Right lobe of liver (tissue), 6 donors: ENCODE results near the gene DCAF5. TPM values are rescaled to one million over a fixed set of nuclear protein-coding genes. Genes with fewer than 3 reads are reported as not detected.
"Not testable (repeated sequence)": the region's sequence is repeated elsewhere in the genome, so short reads cannot be mapped to it uniquely, and the experiment has no call there.

Experiments
- ATAC-seq, 4 donors: fragments of 200-7000 bp; cut with Tn5 transposase; one replicate each; pipeline ENCODE4 v1.9.1; 2020; ENCODE audit warnings: mild to moderate bottlenecking in 4 of 4, moderate library complexity in 4 of 4
- DNase-seq, 3 donors: peaks; one replicate each; pipeline ENCODE4 v3.0.0-alpha.2; 2020
- H3K27ac ChIP-seq, 3 donors: fragments of 200-600 bp; one replicate each; pipeline ENCODE4 v1.8.0; 2022
- H3K27me3 ChIP-seq, 2 donors: fragments of 200-600 bp; one replicate each; pipeline ENCODE4 v1.8.0; 2022
- H3K36me3 ChIP-seq, 4 donors: fragments of 200-600 bp; sonication (generic) in 1 of 4; one replicate each; pipeline versions ENCODE4 v1.5.1 to v1.8.0; 2017 to 2022; ENCODE audit warnings: control low read depth in 1 of 4
- H3K4me1 ChIP-seq, 4 donors: fragments of 200-600 bp; sonication (generic) in 1 of 4; one replicate each; pipeline versions ENCODE4 v1.5.1 to v1.8.0; 2017 to 2022; ENCODE audit warnings: control low read depth in 1 of 4
- H3K4me3 ChIP-seq, 3 donors: fragments of 200-600 bp; one replicate each; pipeline ENCODE4 v1.8.0; 2022
- H3K9me3 ChIP-seq, 4 donors: fragments of 200-600 bp; sonication (generic) in 1 of 4; one replicate each; pipeline versions ENCODE4 v1.5.1 to v1.8.0; 2017 to 2022; ENCODE audit warnings: control low read depth in 1 of 4
- CTCF ChIP-seq, 4 donors: fragments of 200-600 bp in 3 of 4; fragments of 450-650 bp in 1 of 4; IDR thresholded peaks; one replicate each; pipeline versions ENCODE4 v1.5.1 to v1.8.0; 2016 to 2022; ENCODE audit warnings: antibody characterized with exemption in 4 of 4, mild to moderate bottlenecking in 2 of 4
- POLR2A ChIP-seq: fragments of 450-650 bp; IDR thresholded peaks from one replicate; pipeline ENCODE4 v1.6.1; 2017; ENCODE audit warnings: antibody characterized with exemption, mild to moderate bottlenecking
- WGBS: methylation state at CpG from one replicate; pipeline ENCODE4 v1.1.6; 2018; ENCODE audit warnings: low coverage, low lambda C conversion rate; ENCODE audit not compliant: insufficient coverage; ENCODE audit errors: missing lambda C conversion rate; 5-methylcytosine and 5-hydroxymethylcytosine counted together
- intact Hi-C, 2 donors: fragments of 100-400 bp; cut with DNase I; formaldehyde crosslinking; loops; one replicate each; pipeline versions ENCODE4 v1.11.2 to v1.14.1; 2022
- total RNA-seq, 6 experiments: library from RNA; depleted of rRNA in 2 of 6; stranded (reverse); fragments of >200 nt in 2 of 6; fragmentation: NEBNext Ultra II Directional in 3 of 6; extraction: Animal tissue kit (Norgen Biotek cat#: 25700) in 3 of 6; gene quantifications; one replicate each; pipeline versions ENCODE4 v1.1.0 to v1.2.4, GENCODE V29; 2016 to 2023
- donor health status: DM: no; HTN: yes; CAD: no.
- donor health status: DM: no; HTN: no; CAD: no.
- donor health status: DM: no; HTN: no; CAD: no.
- donor health status: DM: no; HTN: yes; CAD: no.
- donor health status: DM: no; HTN: yes; CAD: no.

DCAF5 gene
- total RNA-seq, 6 experiments from 2014 or later, result 21.8 to 31.4 (median 28.0) TPM

- Histone ChIP-seq H3K4me3 (no peak overlapping the region), H3K27me3 (no peaks in the 10 kb centered on the region), H3K27ac (no peak overlapping the region), H3K4me1 (no peaks in the 10 kb centered on the region), H3K36me3 (no peaks in the 10 kb centered on the region), H3K9me3 (no peaks in the 10 kb centered on the region)
- intact Hi-C loops, result no loop called here
- TF ChIP-seq POLR2A, result no peak
- no peak for TF ChIP-seq CTCF (IDR thresholded peaks at IDR 0.05)
- ATAC-seq (no peak), DNase-seq (no peak)
- 70% methylated on average over 1 of the region's 2 CpGs for WGBS
Measured at GRCh38 chr14:69171569-69171968, 18.6 kb upstream of the DCAF5 start.

GRCh38 chr14:69170839-69171238 is 17.9 kb upstream of the DCAF5 start:
- Histone ChIP-seq H3K9me3 (no peaks in the 10 kb centered on the region), H3K27ac (no peak overlapping the region), H3K36me3 (no peaks in the 10 kb centered on the region), H3K4me3 (no peak overlapping the region), H3K4me1 (no peaks in the 10 kb centered on the region), H3K27me3 (no peaks in the 10 kb centered on the region)
- DNase-seq (no peak), ATAC-seq (no peak)
- WGBS, result 57% methylated on average over 1 of the region's 1 CpG
- intact Hi-C loops, result no loop called here
- no peak for TF ChIP-seq POLR2A
- no peak for TF ChIP-seq CTCF (IDR thresholded peaks at IDR 0.05)

- H3K9me3 ChIP-seq, H3K27ac ChIP-seq, intact Hi-C loops, H3K27me3 ChIP-seq, DNase-seq, H3K4me3 ChIP-seq, H3K36me3 ChIP-seq, H3K4me1 ChIP-seq, ATAC-seq: not testable (repeated sequence)
- WGBS, result 69% methylated on average over 2 of the region's 2 CpGs
Measured at GRCh38 chr14:69165787-69166186, 12.9 kb upstream of the DCAF5 start.

DNA sequence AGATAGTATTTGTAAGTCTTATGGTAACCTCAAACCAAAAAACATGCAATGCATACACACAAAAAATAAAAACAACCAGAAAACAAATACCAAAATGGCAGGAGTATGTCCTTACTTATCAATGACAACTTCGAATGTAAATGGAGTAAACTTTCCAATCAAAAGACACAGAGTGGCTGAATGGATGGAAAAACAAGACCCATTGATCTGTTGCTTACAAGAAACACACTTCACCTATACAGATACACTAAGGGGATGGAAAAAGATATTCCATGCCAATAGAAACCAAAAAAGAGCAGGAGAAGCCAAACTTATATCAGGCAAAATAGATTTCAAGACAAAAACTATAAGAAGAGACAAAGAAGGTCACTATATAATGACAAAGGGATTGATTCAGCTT is 8.7 kb upstream of the DCAF5 start:
- 90% methylated on average over 1 of the region's 1 CpG for WGBS
- Histone ChIP-seq H3K9me3 (no peaks in the 10 kb centered on the region), H3K27me3 (no peaks in the 10 kb centered on the region), H3K36me3 (no peaks in the 10 kb centered on the region), H3K4me1 (no peaks in the 10 kb centered on the region), H3K4me3 (no peak overlapping the region), H3K27ac (no peak overlapping the region)
- TF ChIP-seq POLR2A (no peak), CTCF (IDR thresholded peaks at IDR 0.05) (no peak)
- no peak for ATAC-seq
- no peak for DNase-seq
- intact Hi-C loops, result no loop called here

GRCh38 chr14:69156224-69156623 is 3.3 kb upstream of the DCAF5 start:
- no peaks in the 10 kb centered on the region for H3K4me1 ChIP-seq
- intact Hi-C loops, result no loop called here
- no peaks in the 10 kb centered on the region for H3K9me3 ChIP-seq
- ATAC-seq (no peak), DNase-seq (no peak)
- H3K4me3 ChIP-seq, result no peak overlapping the region
- no peaks in the 10 kb centered on the region for H3K27me3 ChIP-seq
- TF ChIP-seq CTCF (IDR thresholded peaks at IDR 0.05), result no peak
- no peak overlapping the region for H3K27ac ChIP-seq
- no peaks in the 10 kb centered on the region for H3K36me3 ChIP-seq
